ENCODE measurements around the gene LZTR1. TPM values are rescaled to one million over a fixed set of nuclear protein-coding genes. Genes with fewer than 3 reads are reported as not detected.

Gene LZTR1
- total and polyA plus RNA-seq, 2 donors (not counting 3 experiments of a cell fraction or from before 2014, with no cell fraction given) = 56.6 to 86.8 TPM

DNA sequence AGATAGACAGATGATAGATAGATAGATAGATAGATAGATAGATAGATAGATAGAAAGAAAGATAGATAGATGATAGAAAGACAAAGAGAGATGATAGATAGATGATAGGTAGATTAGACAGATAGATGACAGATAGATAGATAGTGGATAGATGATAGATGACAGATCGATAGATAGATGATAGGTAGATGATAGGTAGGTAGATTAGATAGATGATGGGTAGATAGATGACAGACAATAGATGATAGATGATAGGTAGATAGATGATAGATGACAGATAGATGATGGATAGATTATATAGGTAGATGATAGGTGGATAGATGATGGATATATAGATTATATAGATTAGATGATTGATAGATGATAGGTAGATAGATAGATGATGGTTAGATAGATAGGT is 4.3 kb downstream of the LZTR1 start:
- no peak overlapping the region for H3K27ac ChIP-seq (ENCODE audit: insufficient read depth, low read depth, low read length)
- H3K4me3 ChIP-seq (replicated peaks in 1 of 3; ENCODE audit: insufficient read depth in 1 of 3, low read depth in 1 of 3, low read length in 3 of 3) = no peak overlapping the region
- POLR2A ChIA-PET = no interaction called here
- H3K4me1 ChIP-seq (ENCODE audit: control insufficient read depth, extremely low read depth, insufficient read depth, low read length) = peaks cover 8% of the 10 kb centered on the region
- no peaks in the 10 kb centered on the region for H4K20me1 ChIP-seq (replicated peaks; ENCODE audit: control insufficient read depth, extremely low read depth, insufficient read depth, low read length)
- no peak for FAIRE-seq
- H3K36me3 ChIP-seq (ENCODE audit: control insufficient read depth in 2 of 2, extremely low read depth in 1 of 2, insufficient read depth in 2 of 2, low read length in 2 of 2) = peaks cover 3 to 22% of the 10 kb centered on the region in 2 experiments
- intact Hi-C loops (cut with micrococcal nuclease) = no loop called here
- no peak overlapping the region for H3K9ac ChIP-seq (replicated peaks; ENCODE audit: extremely low read depth, insufficient read depth, low read length)
- TF ChIP-seq FOS (IDR thresholded peaks at IDR 0.05; ENCODE audit: borderline replicate concordance, insufficient read depth, low read length) (no peak), JUN (IDR thresholded peaks at IDR 0.05; ENCODE audit: borderline replicate concordance, insufficient read depth, insufficient read length, low read depth) (no peak)
- BruUV-seq (replicated peaks) = no TSS peak
- H3K9me3 ChIP-seq (replicated peaks; ENCODE audit: control insufficient read depth, insufficient read depth, low read length) = no peaks in the 10 kb centered on the region
- dilution Hi-C loops (cut with MboI; ENCODE audit: extremely low pct_ligation_motif_present, low sequenced_read_pairs) = no loop called here
- no peaks in the 10 kb centered on the region for H3K27me3 ChIP-seq (ENCODE audit: control insufficient read depth in 2 of 2, insufficient read depth in 2 of 2, low read length in 2 of 2)
- no peak overlapping the region for H2AFZ ChIP-seq (ENCODE audit: low read depth, low read length)
- H3K9me1 ChIP-seq (replicated peaks; ENCODE audit: control insufficient read depth, extremely low read depth, insufficient read depth, low read length) = no peaks in the 10 kb centered on the region
- peaks cover 17% of the 10 kb centered on the region for H3K79me2 ChIP-seq (ENCODE audit: control insufficient read depth, insufficient read depth, low read length)
- H3K4me2 ChIP-seq (ENCODE audit: insufficient read depth, low read length) = no peak overlapping the region
- DNase-seq (ENCODE audit: low read depth, low spot score) = no peak
- CTCF ChIA-PET = no interaction called here

DNA sequence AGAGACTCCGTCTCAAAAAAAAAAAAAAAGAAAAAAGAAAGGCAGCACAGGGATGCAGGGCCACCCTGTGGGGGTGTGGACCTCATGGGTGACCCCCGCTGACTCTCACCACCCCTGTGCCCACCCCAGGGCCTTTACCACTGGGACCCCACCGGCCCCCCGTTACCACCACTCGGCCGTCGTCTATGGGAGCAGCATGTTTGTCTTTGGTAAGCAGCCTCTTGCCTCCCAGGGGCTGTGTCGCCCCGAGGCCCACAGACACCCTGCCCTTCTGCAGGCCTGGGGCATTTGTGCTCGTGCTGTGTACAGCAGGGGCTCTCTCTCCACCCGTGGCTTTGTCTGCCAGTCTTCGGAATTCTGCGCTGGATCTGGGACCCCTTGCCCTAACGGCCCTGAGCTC is 5.3 kb downstream of the LZTR1 start:
- Histone ChIP-seq H3K9me3 (replicated peaks; ENCODE audit: control insufficient read depth, insufficient read depth, low read length) (no peaks in the 10 kb centered on the region), H3K9ac (replicated peaks; ENCODE audit: extremely low read depth, insufficient read depth, low read length) (no peak overlapping the region), H3K79me2 (ENCODE audit: control insufficient read depth, insufficient read depth, low read length) (peaks cover 16% of the 10 kb centered on the region), H4K20me1 (replicated peaks; ENCODE audit: control insufficient read depth, extremely low read depth, insufficient read depth, low read length) (no peaks in the 10 kb centered on the region), H3K4me3 (replicated peaks in 1 of 3; ENCODE audit: insufficient read depth in 1 of 3, low read depth in 1 of 3, low read length in 3 of 3) (no peak overlapping the region), H3K27me3 (ENCODE audit: control insufficient read depth in 2 of 2, insufficient read depth in 2 of 2, low read length in 2 of 2) (no peaks in the 10 kb centered on the region), H3K27ac (ENCODE audit: insufficient read depth, low read depth, low read length) (no peak overlapping the region), H3K36me3 (ENCODE audit: control insufficient read depth in 2 of 2, extremely low read depth in 1 of 2, insufficient read depth in 2 of 2, low read length in 2 of 2) (peaks cover 3 to 29% of the 10 kb centered on the region in 2 experiments), H3K4me1 (ENCODE audit: control insufficient read depth, extremely low read depth, insufficient read depth, low read length) (peaks cover 5% of the 10 kb centered on the region), H3K4me2 (ENCODE audit: insufficient read depth, low read length) (no peak overlapping the region), H3K9me1 (replicated peaks; ENCODE audit: control insufficient read depth, extremely low read depth, insufficient read depth, low read length) (no peaks in the 10 kb centered on the region), H2AFZ (ENCODE audit: low read depth, low read length) (no peak overlapping the region)
- TF ChIP-seq POLR2AphosphoS5 (IDR thresholded peaks at IDR 0.05; ENCODE audit: insufficient read depth, low read depth, low read length) = no peak
- no peak for TF ChIP-seq EZH2 (IDR thresholded peaks at IDR 0.05; ENCODE audit: borderline replicate concordance, low read depth, low read length, severe bottlenecking)
- TF ChIP-seq, protein P1, sequence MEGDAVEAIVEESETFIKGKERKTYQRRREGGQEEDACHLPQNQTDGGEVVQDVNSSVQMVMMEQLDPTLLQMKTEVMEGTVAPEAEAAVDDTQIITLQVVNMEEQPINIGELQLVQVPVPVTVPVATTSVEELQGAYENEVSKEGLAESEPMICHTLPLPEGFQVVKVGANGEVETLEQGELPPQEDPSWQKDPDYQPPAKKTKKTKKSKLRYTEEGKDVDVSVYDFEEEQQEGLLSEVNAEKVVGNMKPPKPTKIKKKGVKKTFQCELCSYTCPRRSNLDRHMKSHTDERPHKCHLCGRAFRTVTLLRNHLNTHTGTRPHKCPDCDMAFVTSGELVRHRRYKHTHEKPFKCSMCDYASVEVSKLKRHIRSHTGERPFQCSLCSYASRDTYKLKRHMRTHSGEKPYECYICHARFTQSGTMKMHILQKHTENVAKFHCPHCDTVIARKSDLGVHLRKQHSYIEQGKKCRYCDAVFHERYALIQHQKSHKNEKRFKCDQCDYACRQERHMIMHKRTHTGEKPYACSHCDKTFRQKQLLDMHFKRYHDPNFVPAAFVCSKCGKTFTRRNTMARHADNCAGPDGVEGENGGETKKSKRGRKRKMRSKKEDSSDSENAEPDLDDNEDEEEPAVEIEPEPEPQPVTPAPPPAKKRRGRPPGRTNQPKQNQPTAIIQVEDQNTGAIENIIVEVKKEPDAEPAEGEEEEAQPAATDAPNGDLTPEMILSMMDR (IDR thresholded peaks at IDR 0.05; ENCODE audit: extremely low read depth in 1 of 2, insufficient read depth in 1 of 2, low read depth in 1 of 2, low read length in 2 of 2) = no peak
- TF ChIP-seq MYC (IDR thresholded peaks at IDR 0.05; ENCODE audit: low read depth, low read length) = no peak
- TF ChIP-seq GATA2 (IDR thresholded peaks at IDR 0.05; ENCODE audit: insufficient read depth, insufficient read length, low read depth, low read length) = no peak
- CTCF ChIA-PET = no interaction called here
- FAIRE-seq (no peak), DNase-seq (ENCODE audit: low read depth, low spot score) (no peak)
- intact Hi-C loops (cut with micrococcal nuclease) = no loop called here
- no TSS peak for BruUV-seq (replicated peaks)
- POLR2A ChIA-PET = no interaction called here
- dilution Hi-C loops (cut with MboI; ENCODE audit: extremely low pct_ligation_motif_present, low sequenced_read_pairs) = no loop called here

All from endothelial cell of umbilical vein (primary cell).